Measurements from ENCODE around the gene PEX11B.
"Not testable (repeated sequence)": the region's sequence is repeated elsewhere in the genome, so short reads cannot be mapped to it uniquely, and the experiment has no call there.

PEX11B gene

DNA sequence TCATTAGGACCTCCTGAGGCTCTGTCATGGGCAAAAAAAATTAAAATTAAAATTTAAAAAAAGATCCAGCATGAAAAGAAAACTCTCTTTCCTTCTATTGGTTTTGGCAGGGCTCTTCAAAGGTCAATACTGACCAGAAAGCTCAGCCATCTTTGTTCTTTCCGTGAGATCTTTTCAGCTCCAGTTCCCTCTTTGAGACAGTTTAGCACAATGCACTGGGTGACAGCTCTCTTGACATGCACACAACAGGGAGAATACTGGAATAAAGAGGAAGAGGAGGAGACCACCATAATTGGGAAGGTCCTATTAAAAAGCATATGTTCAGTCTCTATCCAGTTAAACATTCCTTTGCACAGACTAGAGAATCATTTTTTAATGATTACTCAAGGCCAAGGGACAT, 33.0 kb upstream of the PEX11B start:
- DNase-seq = no peak

DNA sequence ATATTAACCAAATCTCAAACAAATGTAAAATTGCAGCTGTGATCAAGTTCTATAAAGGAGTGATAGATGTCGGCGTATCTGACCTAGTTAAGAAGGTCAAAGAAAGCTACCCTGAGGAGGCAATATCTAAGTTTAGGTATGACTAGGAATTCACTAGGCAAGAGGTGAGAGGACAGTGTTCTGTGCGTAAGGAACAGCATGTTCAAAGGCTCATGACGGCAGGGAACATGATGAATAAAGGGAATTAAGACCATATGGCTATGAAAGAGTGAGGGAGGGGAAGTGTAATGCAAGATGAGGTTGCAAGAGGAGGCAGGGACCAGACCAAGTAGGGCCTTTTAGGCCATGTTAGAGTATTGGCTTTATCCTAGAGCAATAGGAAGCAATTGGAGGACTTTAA, 30.7 kb upstream of the PEX11B start:
- no peak for DNase-seq

DNA sequence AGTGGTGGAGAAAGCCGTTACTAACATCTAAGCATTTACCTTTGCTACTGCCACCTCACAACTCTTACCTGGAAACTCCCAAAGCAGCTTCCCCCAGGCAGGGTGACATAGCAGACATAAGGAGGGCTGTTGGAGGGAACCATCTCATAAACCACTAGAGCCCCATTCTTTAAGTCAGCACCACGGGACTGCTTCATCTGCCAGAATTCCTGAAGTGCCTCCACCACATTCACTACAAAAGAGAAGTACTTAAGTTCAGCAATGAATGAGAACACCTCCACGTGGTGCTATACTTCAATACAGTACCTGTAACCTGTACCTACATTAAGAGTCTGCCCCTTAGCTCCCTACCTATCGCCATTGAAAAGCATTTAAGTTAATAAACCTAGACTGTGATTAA, 29.0 kb upstream of the PEX11B start:
- DNase-seq = no peak

DNA sequence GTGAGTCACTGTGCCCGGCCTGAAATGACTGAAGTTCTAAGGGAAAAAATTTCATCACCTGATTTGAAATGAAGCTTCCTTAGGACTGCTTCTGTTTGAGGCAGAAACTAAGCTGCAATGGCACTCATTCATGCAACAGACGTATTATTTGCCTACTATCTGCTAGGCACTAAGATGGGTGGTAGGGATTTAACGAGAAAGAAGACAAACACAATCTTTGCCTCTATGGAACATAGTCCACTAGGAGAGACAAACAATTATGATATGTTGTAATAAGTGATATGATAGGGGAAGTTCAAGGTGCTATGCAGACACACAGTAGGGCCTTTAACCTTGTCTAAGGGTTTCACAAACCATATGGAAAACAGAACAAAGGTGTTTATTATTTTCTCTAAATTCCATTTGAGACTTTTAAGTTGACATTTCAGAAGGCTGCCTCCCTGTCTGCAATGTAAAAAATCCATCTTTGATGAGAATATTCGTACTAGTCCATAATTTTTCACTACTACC, 28.0 kb upstream of the PEX11B start:
- DNase-seq = no peak

DNA sequence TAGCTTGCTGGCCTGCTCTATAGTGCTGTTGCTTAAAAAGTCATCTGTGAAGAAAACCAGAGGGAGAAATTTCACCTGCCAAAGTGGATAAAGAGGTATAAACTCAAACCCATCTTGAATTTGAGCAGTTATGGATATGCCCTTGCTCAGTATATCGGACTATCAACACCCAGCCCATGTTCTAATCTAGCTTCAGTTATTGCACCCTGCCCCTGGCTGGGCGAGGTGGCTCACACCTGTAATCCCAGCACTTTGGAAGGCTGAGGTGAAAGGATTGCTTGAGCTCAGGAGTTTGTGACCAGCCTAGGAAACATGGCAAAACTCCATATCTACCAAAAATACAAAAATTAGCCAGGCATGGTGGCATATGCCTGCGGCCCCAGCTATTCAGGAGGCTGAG, 26.0 kb upstream of the PEX11B start:
- no peak for DNase-seq

DNA sequence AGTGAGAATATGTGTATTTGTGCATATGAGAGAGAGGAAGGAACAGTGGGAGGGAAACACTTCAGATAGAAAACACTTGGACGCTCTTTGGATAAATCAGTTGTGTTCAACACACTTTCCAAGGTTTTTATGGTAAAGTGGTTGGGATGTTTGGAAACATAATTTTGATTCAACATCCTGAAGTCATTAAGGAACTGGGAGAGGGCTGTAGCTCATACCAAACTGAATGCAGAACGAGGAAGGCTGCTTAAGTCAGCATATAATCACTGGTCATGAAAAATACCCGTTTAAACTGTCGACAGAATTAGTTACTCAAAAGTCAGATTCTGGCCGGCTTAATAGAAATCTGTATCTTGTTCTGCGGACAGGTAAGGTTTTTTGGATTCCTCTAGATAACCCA, 24.4 kb upstream of the PEX11B start:
- DNase-seq = no peak

DNA sequence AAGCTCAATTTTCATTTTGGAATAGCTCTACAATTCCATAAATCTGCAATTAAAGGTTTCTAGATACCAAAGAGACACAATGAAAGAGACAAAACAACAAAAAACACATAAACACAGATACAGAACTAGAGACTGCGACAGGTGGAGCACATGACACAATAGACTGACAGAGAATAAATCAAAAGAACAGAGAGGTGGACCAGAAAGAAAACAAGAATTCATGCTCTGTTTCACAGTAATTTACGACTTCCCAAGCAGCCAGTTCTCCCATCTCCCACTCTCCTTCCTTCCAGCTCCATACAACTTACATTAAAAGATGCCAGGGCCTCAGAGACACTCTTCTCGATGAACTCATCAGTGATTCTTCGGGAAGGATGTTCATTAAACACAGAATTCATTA, 23.9 kb upstream of the PEX11B start:
- no peak for DNase-seq

DNA sequence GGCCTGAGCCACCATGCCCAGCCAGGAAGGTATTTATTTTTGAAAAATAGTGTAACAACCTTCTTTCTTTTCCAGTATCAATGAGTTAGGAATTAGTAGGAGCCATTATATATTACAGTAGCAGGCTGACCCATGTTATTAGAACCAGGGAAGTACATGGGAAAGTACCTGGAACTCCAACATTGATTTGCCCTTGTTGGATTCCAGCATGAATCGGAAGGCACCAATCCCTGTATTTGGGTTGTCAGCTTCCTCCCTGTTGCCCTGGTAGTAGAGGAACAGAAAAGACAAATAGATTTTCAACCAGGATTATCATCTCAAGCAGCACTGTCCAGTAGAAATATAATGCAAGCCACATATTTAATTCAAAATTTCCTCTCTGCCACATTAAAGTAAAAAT, 18.9 kb upstream of the PEX11B start:
- peak in 1 of 2 donors; percentile 47 for DNase-seq

DNA sequence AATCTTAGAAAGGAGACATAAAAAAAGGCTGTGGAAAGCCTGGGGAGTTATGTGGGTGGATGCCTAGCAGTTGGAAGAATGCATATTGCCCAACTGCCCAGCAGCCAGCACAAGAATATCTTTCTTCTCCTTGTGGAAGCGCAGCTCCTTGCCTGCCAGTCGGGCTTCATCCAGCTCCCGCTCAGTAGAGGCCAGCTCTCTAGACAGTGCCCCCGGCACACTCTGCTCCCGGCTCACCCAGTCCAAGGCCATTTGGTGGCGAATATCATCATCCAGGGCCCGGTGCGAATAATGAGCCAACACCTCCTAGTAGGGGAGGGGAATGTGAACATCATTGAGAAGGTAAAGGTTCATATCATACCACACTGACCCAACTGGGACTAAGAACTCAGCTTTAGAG, 17.7 kb upstream of the PEX11B start:
- no peak for DNase-seq

DNA sequence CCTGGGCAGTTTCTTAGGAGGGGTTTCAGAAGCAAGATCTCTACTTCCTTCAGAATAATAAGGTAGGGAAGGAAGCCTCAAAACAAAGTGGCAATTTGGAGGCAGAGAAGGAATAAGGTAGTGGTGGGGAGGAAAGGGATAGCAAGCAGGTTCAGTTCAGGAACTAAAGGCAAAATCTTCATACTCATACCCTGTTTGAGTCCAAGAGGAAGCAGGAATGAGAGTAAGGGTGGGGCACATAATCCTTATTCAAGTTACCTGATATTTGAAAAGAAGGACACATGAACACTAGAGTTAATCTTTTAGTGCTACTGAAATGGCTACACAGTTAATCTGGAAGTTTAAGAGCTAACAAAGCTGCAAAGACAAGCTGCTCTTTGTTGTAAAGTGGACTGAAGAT, 17.2 kb upstream of the PEX11B start:
- DNase-seq = no peak

DNA sequence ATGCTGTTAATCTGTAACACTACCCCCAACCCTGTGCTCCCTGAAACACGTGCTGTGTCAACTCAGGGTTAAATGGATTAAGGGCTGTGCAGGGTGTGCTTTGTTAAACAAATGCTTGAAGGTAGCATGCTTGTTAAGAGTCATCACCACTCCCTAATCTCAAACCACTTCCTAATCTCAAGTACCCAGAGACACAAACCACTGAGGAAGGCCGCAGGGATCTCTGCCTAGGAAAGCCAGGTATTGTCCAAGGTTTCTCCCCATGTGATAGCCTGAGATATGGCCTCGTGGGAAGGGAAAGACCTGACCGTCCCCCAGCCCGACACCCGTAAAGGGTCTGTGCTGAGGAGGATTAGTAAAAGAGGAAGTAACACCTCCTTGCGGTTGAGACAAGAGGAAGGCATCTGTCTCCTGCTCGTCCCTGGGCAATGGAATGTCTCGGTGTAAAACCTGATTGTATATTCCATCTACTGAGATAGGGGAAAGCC, 14.0 kb upstream of the PEX11B start:
- DNase-seq = not testable (repeated sequence)

DNA sequence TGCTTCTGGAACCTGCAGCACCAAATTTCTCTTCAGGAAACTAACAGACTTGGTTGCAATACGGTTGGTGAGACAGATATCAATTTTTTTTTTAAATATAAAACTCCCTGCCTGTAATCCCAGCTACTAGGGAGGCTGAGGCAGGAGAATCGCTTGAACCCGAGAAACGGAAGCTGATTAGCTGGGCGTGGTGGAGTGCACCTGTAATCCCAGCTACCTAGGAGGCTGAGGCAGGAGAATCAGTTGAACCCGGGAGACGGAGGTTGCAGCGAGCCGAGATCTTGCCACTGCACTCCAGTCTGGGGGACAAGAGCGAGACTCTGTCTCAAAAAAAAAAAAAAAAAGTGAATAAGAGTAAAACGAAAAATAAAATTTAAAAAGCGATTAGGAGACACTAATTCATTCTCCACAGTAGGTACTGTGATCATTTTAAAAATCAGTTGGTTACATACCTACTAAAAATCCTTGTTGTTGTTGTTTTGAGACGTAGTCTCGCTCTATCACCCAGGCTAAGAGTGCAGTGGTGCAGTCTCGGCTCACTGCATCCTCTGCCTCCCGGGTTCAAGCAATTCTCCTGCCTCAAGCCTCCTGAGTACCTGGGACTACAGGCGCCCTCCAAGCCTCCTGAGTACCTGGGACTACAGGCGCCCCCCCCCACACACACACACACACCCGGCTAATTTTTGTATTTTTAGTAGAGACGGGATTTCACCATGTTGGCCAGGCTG, 9.6 kb upstream of the PEX11B start:
- DNase-seq = no peak

DNA sequence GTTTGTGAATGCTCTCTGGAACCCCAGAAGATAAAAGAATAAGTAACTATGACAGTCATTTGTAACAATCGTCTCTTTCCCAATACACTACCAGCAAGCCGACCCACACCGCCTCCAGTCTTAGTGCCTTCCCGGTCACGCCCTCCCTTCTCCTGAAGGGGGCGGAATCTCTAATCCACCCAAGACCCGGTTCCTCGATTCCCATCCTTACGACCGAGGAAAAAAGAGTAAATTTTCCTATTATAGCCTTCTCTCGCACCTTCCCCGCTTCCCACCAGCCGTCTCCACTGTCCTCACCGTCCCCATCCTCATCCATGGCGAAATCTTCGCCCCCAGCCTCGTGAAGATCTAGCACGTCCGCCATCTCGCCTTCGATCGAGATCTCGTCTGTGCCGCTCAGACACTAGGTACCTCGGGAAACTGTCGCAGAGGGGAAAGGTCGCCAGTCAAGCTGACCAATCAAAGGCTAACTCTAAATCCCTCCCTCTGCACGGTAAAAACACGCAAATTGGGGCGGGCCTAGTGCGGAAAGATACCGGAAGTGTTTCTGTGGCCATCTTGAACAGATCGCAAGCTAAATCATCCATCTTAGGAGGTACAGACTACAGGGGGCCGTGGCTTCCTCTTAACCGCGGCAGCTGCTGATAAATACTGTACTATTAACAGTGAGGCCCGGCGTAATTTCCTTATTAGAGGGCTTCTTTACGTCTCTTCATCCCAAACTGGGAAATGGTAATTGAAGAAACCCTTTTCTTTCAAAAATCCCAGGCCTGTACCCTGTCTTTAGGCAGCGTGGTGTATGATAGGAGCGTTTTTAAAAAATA, 8.8 kb upstream of the PEX11B start, which contains the start of gene RBM8A:
TSS of gene RBM8A (minus strand) at position 422 of the 824 bp plus-strand sequence. CDS start at position 364, 58 bp downstream.
- DNase-seq = peak; percentile 98

DNA sequence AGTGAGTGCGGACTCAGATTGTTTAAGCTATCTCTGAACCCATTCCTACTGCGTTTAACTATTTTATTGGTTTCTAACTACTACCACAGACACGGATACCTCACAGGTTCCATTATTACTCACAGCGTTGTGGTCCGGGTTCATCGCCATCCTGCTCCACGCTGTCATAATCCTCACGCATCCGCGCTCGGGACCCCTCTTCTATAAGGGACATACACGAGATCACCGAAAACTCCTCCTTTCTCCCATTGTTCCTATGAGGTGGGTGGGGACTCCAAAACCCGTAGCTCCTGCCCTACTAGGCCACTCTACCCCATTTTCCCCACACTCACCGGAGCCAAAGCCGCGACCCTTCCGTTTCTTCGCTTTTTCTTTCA, 8.2 kb upstream of the PEX11B start:
- DNase-seq = no peak

DNA sequence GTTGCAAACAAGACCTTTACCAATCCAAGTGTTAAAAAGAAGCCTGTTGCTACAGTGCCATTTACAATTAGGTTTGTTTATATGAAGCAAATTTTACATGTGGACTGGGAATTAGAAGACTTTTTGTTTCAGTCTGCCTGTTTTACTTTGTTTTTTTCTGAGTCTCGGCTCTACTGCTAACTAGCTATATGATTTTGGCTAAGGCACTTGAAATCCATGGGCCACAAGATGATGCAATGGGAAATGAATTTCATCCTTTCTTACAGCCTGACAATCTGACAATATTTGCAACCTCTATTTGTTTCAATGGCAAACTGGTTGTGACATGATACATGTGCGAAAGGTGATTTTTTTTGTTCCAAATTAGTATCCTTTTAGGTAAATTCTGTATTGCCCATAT, 3.7 kb upstream of the PEX11B start:
- DNase-seq = no peak

DNA sequence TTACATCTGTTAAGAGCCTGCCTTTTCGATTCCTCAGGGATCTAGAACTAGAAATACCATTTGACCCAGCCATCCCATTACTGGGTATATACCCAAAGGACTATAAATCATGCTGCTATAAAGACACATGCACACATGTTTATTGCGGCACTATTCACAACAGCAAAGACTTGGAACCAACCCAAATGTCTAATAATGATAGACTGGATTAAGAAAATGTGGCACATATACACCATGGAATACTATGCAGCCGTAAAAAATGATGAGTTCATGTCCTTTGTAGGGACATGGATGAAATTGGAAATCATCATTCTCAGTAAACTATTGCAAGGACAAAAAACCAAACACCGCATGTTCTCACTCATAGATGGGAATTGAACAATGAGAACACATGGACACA, 1.8 kb upstream of the PEX11B start:
- DNase-seq = not testable (repeated sequence)

DNA sequence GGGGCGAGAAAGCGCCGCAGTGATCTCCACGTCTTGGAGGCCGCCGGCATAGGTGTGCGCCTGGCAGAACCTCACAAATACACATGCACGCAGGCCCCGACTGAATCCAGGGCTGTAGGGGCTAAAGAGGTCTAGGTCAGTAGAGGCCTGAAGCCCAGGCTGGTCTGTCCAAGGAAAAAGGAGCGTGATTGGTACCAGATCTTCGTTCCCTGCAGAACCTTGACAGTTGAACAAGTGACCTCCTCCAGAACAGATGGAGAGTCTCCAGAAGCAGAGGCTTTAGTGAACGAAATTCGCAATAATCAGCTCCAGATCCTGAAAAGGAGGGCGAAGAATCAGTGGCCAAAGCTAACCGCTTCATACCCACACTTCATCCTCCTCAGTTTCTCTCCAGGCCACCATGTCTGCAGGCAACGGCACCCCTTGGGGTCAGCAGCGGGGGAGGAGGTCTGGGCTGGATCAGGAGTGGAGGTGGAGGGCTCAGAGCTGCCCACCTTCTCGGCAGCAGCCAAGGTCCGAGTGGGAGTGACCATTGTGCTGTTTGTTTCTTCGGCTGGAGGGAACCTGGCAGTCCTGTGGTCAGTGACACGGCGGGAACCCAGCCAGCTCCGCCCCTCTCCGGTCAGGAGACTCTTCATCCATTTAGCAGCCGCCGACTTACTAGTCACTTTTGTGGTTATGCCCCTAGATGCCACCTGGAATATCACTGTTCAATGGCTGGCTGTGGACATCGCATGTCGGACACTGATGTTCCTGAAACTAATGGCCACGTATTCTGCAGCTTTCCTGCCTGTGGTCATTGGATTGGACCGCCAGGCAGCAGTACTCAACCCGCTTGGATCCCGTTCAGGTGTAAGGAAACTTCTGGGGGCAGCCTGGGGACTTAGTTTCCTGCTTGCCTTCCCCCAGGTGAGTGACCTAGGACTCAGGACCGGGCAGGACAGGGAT, 749 bp upstream of the PEX11B start:
- DNase-seq = peak; percentile 21 to 25

DNA sequence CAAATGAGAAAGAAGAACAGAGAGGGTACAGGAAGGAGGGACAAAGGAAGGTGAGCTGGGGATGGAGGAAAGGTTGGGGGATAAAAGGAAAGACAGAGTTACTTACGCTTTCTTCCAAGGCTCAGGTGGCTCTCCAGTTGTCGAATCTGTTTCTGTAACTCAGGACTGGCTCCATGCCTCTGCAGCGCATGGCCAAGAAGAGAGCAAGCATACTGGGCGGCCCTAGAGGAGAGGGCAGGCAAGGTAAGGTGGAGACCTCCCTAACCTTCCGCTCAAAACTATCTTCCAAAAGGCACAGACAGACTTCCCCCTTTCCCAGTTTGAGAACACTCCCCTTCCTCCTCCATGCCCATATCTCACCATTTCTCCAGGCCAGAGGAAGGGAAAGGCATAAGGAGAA, 922 bp downstream of the PEX11B start:
- DNase-seq = no peak

DNA sequence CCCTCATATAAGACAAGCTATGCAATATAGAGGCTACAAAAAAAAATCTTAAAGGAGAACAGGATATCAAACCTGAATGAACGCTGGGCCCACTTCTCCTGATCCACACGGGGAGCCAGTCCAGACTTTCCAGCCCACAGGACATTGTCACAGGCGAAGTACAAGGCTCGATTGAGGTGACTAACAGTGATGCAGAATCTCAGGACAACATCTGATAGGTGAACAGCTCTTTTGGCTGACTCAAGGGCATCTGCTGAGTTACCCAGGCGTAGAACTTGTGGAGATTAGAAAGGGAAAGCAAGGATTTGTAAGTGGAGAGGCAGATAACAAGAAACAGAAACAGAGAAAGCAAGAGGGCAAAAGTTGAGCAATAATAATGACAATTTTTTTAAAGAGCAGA, 1.8 kb downstream of the PEX11B start:
- DNase-seq = no peak

DNA sequence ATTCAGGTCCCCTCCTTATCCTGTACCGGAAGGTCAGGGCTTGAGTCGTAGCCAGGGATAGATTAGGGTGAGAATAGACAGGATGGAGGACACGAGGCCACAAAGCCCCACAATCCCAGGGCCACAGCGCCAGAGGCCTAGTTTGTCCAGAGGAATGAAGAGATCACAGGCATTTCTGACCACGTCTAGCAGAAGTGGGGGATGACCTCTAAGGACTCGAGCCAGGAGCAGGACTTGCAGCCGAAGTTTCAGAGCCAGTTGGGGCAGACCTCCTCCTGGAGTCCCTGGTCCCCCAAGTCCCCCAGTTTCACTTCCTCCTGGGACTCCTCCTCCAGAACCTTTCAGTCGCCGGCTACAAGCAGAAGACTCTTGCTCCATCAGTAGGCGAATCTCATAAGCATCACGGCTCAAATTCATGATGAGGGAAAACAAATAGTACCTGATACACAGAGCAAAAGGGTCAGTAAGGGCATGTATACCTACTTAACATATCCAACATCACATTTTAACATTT, 6.3 kb downstream of the PEX11B start:
- no peak for DNase-seq

DNA sequence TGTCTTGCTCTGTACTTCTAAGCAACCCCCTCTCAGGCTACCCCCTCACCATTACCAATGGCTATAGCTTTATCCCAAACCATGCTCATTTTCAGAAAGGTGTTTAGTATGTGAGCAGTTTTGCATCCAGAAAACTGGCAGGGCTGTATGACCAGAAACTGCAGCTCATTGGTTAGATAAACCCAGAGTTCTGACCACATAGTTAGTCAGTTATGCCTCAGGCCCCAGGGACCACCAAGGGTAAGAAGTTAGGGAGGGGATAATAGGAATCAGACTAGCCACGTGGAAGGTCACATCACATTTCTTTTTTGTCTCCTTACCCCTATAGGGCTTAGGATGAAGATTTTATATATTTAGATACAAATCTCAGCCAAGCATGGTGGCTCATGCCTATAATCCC, 9.9 kb downstream of the PEX11B start:
- DNase-seq = no peak

DNA sequence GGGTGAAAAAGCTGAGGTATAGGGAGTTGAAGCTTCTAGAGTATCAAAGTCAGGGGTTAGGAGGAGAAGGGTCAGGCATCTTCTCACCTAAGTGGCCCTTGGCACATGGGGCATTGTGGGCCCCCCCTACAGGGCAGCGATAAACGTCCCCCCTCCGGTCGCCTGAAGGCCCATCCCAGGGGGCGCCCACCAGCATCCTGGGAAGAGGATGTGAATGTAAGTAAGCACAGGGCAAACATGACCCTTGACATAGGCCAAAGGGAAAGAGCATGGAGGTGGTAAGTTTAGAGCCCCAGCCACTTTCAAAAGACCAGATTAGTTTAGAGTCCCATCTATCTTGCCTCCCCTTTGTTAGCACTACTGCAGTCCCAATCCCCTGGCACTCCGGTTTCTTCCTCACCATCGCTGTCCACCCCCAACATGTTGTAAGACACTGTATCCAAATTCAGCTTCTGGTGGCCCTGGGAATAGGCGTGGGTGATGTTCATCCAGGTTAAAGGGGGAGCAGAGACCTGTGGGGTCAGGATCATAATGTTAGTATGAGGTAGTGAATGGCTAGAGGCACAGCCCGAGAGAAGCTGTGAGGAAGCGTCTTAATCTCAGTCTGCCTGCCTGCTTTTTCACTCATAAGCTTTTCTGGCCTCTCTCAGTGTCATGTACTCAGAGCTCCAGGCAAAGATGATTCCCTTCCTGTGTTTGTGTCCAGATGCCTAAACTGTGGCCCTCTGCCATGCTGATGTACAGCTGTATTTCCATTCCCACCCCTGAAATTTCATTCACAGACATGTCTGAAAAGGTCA, 11.4 kb downstream of the PEX11B start:
- no peak for DNase-seq

All from inflammatory macrophage treated with lipopolysaccharide for 1 hour (primary cell).